Fibroblast of the aortic adventitia (primary cell): ENCODE measurements around the gene PPP2R2C. TPM values are rescaled to one million over a fixed set of nuclear protein-coding genes. Genes with fewer than 3 reads are reported as not detected.

Source experiments
- DNase-seq: peaks from one replicate; pipeline ENCODE4 v3.0.0-alpha.2; 2010; ENCODE audit warnings: low read depth
- H3K4me3 ChIP-seq: 2 replicates; pipeline ENCODE4 v1.5.1; 2011; ENCODE audit warnings: low read depth, mild to moderate bottlenecking, control low read depth, low read length, moderate library complexity
- total RNA-seq: library from RNA; depleted of rRNA; stranded (reverse); fragments of >200 nt; gene quantifications from 2 replicates; pipeline ENCODE4 v1.2.3, GENCODE V29; 2012; ENCODE audit warnings: low replicate concordance
- TF ChIP-seq, protein P1 (sequence below): IDR thresholded peaks from 2 replicates; pipeline ENCODE4 v1.5.1; 2011; ENCODE audit warnings: mild to moderate bottlenecking, low read length, control low read depth, inconsistent platforms; ENCODE audit not compliant: insufficient read depth

The PPP2R2C gene
- total RNA-seq, 1 donor = not detected

DNA sequence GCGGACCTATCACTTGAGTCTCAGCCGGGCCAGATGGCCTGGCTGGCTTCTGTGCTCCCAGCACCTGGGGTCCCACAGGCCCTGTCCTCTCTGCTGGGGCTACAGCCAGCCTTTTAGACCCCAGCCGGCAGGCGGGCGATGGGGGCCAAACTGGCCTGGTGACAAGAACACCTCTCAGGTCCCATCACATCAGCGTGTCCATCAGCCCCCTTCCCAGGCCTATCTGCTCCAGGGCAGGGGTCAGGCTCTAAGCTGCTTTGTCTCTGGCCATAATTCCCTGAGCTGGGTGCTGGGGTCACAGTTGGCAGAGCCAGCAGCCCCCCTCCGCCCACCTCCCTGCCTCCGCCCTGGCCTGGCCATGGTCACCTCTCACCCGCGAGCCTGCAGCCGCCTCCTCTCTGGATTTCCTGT is 77.7 kb downstream of the PPP2R2C start:
- no peak for DNase-seq
- TF ChIP-seq, protein P1, sequence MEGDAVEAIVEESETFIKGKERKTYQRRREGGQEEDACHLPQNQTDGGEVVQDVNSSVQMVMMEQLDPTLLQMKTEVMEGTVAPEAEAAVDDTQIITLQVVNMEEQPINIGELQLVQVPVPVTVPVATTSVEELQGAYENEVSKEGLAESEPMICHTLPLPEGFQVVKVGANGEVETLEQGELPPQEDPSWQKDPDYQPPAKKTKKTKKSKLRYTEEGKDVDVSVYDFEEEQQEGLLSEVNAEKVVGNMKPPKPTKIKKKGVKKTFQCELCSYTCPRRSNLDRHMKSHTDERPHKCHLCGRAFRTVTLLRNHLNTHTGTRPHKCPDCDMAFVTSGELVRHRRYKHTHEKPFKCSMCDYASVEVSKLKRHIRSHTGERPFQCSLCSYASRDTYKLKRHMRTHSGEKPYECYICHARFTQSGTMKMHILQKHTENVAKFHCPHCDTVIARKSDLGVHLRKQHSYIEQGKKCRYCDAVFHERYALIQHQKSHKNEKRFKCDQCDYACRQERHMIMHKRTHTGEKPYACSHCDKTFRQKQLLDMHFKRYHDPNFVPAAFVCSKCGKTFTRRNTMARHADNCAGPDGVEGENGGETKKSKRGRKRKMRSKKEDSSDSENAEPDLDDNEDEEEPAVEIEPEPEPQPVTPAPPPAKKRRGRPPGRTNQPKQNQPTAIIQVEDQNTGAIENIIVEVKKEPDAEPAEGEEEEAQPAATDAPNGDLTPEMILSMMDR = no peak
- H3K4me3 ChIP-seq = no peak overlapping the region

DNA sequence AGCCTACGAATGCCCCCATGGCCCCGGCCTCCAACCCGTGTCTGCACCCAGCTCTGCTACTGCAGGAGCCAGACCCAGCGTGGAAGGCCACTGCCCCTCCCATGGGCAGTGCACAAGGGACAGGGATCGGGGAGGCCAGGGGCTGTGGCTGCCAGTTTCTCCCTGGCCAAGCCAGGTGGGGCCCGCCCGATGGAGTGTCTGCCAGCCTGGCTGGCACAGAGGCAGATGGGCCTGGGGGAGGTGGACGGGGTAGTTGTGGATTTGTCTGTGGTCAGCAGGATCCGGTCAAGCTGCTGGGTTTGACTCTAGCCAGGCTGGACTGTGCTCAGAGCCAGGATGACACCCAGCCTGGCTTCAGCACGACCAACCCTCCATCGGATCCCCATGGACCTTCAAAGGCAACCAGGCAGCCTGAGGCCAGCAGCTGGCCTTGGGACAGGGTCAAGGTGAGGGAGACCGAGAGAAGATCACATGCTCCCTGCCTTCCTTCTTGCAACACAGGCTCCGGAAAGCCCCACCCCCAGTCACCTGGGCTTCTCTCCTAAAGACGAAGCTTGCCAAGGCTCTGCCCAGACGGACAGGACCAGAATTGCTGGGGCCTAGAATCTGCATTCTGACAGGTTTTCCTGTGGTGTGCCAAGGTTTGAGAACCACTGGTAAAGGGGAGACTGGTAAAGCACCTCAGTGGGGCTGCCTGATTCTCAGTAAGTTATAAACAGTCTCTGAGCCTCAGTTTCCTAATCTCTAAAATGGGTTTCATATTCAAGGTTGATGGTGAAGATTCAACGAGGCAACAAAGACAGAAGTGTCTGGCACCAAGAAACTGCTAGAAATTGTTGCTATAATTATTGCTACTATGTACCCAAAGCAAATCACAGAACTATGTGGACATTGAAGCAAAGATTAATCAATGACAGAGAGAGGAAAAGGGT is 78.6 kb downstream of the PPP2R2C start:
- no peak for DNase-seq
- TF ChIP-seq, protein P1 = no peak
- no peak overlapping the region for H3K4me3 ChIP-seq

DNA sequence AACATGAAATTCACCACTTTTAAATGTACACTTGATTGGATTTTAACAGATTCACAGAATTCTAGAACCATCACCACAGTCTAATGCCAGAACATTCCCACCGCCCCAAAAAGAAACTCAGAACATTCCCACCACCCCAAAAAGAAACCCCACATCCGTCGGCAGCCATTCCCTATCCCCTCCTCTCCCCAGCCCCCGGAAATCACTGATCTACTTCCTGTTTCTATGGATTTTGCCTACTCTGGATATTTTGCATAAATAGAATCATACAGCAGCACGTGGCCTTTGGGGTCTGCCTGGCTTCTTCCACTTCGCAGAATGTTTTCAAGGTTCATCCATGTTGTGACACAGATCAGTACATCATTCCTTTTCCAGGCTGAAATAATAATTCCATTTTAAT is 79.3 kb downstream of the PPP2R2C start:
- no peak for DNase-seq
- no peak overlapping the region for H3K4me3 ChIP-seq
- TF ChIP-seq, protein P1 = no peak

DNA sequence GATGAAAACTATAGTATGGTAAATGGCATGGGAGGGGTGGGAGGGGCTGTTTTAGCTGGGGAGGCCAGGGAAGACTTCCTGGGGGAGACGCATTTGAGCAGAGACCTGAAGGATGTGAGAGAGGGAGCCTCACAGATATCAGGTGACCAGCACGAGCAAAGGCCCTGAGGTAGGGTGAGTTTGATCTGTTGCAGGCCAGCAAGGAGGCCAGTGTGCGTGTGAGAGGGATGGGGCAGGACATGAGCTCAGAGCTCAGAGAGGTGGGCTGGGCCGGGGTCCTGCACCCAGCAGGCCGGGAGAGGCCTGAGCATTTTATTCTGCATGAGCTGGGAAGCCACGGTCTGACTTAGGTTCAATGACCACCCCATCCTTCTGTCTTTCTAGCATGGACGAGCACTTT is 80.0 kb downstream of the PPP2R2C start:
- H3K4me3 ChIP-seq = no peak overlapping the region
- TF ChIP-seq, protein P1 = no peak
- no peak for DNase-seq

DNA sequence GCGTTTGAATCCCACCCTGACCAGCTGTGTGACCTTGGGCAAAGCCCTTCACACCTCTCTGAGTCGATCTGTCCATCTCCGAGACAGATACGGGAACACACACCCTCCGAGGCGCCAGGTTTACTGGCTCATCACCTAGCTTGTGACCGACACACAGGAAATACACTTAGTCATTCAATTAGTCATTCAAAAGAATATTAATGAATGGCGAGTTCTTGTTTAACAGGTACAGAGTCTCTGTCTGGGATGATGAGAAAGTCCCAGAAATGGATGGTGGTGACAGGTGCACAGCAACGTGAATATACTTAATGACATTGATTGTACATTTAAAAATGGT is 80.6 kb downstream of the PPP2R2C start:
- H3K4me3 ChIP-seq = no peak overlapping the region
- DNase-seq = no peak
- TF ChIP-seq, protein P1 = no peak

DNA sequence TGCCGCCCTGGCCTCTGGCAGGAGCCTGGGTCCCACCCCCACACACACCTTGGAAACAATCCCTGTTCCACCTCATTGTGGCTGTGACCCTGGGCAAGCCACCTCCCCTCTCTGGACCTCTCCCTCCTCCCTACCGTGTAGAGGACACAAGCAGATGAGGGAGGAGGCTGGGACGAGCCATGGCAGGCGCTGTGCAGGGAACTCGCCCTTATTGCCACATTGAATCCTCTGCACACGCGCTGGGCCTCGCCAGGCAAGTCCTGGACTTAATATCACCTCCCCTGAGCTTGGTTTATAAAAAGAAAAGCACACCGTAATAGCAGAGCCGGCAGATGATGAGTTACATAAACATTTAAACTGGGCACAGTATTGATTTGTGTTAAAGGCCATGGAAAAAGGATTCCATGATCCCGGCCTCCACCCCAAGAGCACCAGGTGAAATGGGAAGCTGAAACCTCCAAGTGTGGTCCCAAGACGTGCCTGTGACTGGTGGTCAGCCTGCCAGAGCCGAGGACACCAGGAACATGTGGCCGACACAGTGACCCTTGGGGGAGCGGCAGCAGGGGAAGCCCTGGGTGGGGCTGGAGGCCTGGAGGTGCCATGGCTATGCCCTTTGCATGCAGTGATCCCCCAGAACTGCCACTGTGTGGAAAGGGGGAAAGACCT is 81.1 kb downstream of the PPP2R2C start:
- no peak for DNase-seq
- H3K4me3 ChIP-seq = no peak overlapping the region
- TF ChIP-seq, protein P1 = no peak
